ENCODE measurements around the gene NKPD1.

DNA sequence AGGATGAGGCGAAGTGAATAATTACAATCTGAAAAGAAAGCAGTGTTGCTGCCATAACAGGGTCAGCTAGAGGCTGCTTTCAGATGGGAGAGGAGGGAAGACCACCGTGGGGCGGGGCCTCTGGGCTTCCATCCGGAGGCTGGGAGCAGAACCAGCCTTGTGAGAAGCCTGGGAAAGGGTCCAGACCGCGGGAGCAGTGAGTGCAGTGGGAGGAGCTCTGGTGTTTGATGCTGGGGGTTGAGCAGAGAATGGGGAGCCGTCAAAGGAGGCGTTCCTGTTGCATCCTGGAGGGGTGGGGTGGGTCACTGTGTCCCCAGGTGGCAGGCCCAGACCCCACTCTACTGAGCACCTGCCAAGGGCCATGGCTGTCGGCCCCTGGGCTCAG is 18.1 kb downstream of the NKPD1 start:
- TF ChIP-seq, protein P1, sequence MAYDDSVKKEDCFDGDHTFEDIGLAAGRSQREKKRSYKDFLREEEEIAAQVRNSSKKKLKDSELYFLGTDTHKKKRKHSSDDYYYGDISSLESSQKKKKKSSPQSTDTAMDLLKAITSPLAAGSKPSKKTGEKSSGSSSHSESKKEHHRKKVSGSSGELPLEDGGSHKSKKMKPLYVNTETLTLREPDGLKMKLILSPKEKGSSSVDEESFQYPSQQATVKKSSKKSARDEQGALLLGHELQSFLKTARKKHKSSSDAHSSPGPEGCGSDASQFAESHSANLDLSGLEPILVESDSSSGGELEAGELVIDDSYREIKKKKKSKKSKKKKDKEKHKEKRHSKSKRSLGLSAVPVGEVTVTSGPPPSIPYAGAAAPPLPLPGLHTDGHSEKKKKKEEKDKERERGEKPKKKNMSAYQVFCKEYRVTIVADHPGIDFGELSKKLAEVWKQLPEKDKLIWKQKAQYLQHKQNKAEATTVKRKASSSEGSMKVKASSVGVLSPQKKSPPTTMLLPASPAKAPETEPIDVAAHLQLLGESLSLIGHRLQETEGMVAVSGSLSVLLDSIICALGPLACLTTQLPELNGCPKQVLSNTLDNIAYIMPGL (CRISPR knock-in tag; IDR thresholded peaks at IDR 0.05) = no peak
- TF ChIP-seq RFX5 (IDR thresholded peaks at IDR 0.05; ENCODE audit: low read depth, low read length) = no peak
- TF ChIP-seq, protein P2, sequence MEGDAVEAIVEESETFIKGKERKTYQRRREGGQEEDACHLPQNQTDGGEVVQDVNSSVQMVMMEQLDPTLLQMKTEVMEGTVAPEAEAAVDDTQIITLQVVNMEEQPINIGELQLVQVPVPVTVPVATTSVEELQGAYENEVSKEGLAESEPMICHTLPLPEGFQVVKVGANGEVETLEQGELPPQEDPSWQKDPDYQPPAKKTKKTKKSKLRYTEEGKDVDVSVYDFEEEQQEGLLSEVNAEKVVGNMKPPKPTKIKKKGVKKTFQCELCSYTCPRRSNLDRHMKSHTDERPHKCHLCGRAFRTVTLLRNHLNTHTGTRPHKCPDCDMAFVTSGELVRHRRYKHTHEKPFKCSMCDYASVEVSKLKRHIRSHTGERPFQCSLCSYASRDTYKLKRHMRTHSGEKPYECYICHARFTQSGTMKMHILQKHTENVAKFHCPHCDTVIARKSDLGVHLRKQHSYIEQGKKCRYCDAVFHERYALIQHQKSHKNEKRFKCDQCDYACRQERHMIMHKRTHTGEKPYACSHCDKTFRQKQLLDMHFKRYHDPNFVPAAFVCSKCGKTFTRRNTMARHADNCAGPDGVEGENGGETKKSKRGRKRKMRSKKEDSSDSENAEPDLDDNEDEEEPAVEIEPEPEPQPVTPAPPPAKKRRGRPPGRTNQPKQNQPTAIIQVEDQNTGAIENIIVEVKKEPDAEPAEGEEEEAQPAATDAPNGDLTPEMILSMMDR (IDR thresholded peaks at IDR 0.05 in 2 of 3, conservative IDR thresholded peaks at IDR 0.05 in 1 of 3; ENCODE audit: insufficient read depth in 2 of 3, low read depth in 1 of 3, low read length in 3 of 3) = no peak
- no peak for TF ChIP-seq MYBL2 (IDR thresholded peaks at IDR 0.05; ENCODE audit: low read depth)
- TF ChIP-seq MYBL2 (CRISPR knock-in tag; IDR thresholded peaks at IDR 0.05; ENCODE audit: borderline replicate concordance) = no peak
- TF ChIP-seq, protein P3, sequence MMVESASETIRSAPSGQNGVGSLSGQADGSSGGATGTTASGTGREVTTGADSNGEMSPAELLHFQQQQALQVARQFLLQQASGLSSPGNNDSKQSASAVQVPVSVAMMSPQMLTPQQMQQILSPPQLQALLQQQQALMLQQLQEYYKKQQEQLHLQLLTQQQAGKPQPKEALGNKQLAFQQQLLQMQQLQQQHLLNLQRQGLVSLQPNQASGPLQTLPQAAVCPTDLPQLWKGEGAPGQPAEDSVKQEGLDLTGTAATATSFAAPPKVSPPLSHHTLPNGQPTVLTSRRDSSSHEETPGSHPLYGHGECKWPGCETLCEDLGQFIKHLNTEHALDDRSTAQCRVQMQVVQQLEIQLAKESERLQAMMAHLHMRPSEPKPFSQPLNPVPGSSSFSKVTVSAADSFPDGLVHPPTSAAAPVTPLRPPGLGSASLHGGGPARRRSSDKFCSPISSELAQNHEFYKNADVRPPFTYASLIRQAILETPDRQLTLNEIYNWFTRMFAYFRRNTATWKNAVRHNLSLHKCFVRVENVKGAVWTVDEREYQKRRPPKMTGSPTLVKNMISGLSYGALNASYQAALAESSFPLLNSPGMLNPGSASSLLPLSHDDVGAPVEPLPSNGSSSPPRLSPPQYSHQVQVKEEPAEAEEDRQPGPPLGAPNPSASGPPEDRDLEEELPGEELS (CRISPR knock-in tag; IDR thresholded peaks at IDR 0.05; ENCODE audit: borderline replicate concordance) = no peak
- no peak for TF ChIP-seq EP300 (IDR thresholded peaks at IDR 0.05; ENCODE audit: low read length)
- no peak for TF ChIP-seq FOXK2 (conservative IDR thresholded peaks at IDR 0.05 in 1 of 2, IDR thresholded peaks at IDR 0.05 in 1 of 2; ENCODE audit: low read depth in 2 of 2)
- TF ChIP-seq, protein P4, sequence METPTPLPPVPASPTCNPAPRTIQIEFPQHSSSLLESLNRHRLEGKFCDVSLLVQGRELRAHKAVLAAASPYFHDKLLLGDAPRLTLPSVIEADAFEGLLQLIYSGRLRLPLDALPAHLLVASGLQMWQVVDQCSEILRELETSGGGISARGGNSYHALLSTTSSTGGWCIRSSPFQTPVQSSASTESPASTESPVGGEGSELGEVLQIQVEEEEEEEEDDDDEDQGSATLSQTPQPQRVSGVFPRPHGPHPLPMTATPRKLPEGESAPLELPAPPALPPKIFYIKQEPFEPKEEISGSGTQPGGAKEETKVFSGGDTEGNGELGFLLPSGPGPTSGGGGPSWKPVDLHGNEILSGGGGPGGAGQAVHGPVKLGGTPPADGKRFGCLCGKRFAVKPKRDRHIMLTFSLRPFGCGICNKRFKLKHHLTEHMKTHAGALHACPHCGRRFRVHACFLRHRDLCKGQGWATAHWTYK (CRISPR knock-in tag; IDR thresholded peaks at IDR 0.05) = no peak
- TF ChIP-seq FOXA1 (IDR thresholded peaks at IDR 0.05; ENCODE audit: borderline replicate concordance) = no peak
- TF ChIP-seq HCFC1 (IDR thresholded peaks at IDR 0.05; ENCODE audit: low read depth, low read length) = no peak
- TF ChIP-seq GABPA (tag; conservative IDR thresholded peaks at IDR 0.05; ENCODE audit: low read depth) = no peak
- TF ChIP-seq, protein P5, sequence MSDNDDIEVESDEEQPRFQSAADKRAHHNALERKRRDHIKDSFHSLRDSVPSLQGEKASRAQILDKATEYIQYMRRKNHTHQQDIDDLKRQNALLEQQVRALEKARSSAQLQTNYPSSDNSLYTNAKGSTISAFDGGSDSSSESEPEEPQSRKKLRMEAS (CRISPR knock-in tag; IDR thresholded peaks at IDR 0.05) = no peak

Data from K562 (cell line).